HG03558 (cell line): ENCODE results near the gene NR1D2.
"Not testable (repeated sequence)": the region's sequence is repeated elsewhere in the genome, so short reads cannot be mapped to it uniquely, and the experiment has no call there.

ENCODE experiments used
- ATAC-seq: cut with Tn5 transposase; IDR thresholded peaks from one replicate; pipeline ENCODE4 v1.9.1; 2021; ENCODE audit warnings: moderate number of reproducible peaks; ENCODE audit not compliant: unreplicated experiment; ENCODE audit errors: extremely low read depth

Gene NR1D2

GRCh38 chr3:23944861-23945662, at the start of gene NR1D2:
Gene NR1D2 (plus strand): TSS chr3:23945286. CDS start chr3:23945579, 293 bp downstream.
- peak; percentile 29 for ATAC-seq

- no peak for ATAC-seq
Observed at GRCh38 chr3:23900744-23901143, 44.3 kb upstream of the NR1D2 start.

GRCh38 chr3:23904545-23904944, 40.5 kb upstream of the NR1D2 start:
- no peak for ATAC-seq

GRCh38 chr3:23909341-23909740, 35.7 kb upstream of the NR1D2 start:
- ATAC-seq, result no peak

GRCh38 chr3:23911397-23911796, 33.7 kb upstream of the NR1D2 start:
- no peak for ATAC-seq

GRCh38 chr3:23912335-23912734, 32.8 kb upstream of the NR1D2 start:
- ATAC-seq, result not testable (repeated sequence)

GRCh38 chr3:23913182-23913581, 31.9 kb upstream of the NR1D2 start:
- ATAC-seq, result no peak

- ATAC-seq, result no peak
Observed at GRCh38 chr3:23913873-23914743, 31.0 kb upstream of the NR1D2 start.

GRCh38 chr3:23915537-23916108, 29.5 kb upstream of the NR1D2 start:
- ATAC-seq, result no peak

GRCh38 chr3:23916152-23916885, 28.8 kb upstream of the NR1D2 start:
- peak; percentile 24 for ATAC-seq

GRCh38 chr3:23916886-23917678, 28.0 kb upstream of the NR1D2 start, which contains the start of the genes NKIRAS1 and RPL15:
Gene NKIRAS1 (minus strand): TSS chr3:23916990. CDS start chr3:23910904, 6,086 bp downstream.
Gene RPL15 (plus strand): TSS chr3:23917132. CDS start chr3:23917860, 728 bp downstream.
- peak; percentile 93 for ATAC-seq

GRCh38 chr3:23917679-23918303, 27.3 kb upstream of the NR1D2 start:
- not testable (repeated sequence) for ATAC-seq

GRCh38 chr3:23918331-23918730, 26.8 kb upstream of the NR1D2 start:
- ATAC-seq, result not testable (repeated sequence)

GRCh38 chr3:23919628-23920027, 25.5 kb upstream of the NR1D2 start:
- no peak for ATAC-seq

GRCh38 chr3:23920151-23920655, 24.9 kb upstream of the NR1D2 start:
- no peak for ATAC-seq

GRCh38 chr3:23921052-23921511, 24.0 kb upstream of the NR1D2 start:
- no peak for ATAC-seq

GRCh38 chr3:23923786-23924185, 21.3 kb upstream of the NR1D2 start:
- ATAC-seq, result no peak

- no peak for ATAC-seq
Observed at GRCh38 chr3:23926246-23926645, 18.8 kb upstream of the NR1D2 start.
